Measurements from ENCODE around the gene SLC36A4.
"Not testable (repeated sequence)": the region's sequence is repeated elsewhere in the genome, so short reads cannot be mapped to it uniquely, and the experiment has no call there.

The SLC36A4 gene

GRCh38 chr11:93198215-93198845 is 539 bp upstream of the SLC36A4 start:
- intact Hi-C loops (cut with DNase I) = no loop called here
- DNase-seq = peak in 1 of 42 donors; percentile 5

GRCh38 chr11:93196816-93197379 is 893 bp downstream of the SLC36A4 start:
- no peak for DNase-seq

GRCh38 chr11:93194673-93195291 is 3.0 kb downstream of the SLC36A4 start:
- intact Hi-C loops (cut with DNase I) = no loop called here
- DNase-seq = no peak

More at GRCh38 chr11:93196816-93197379, 893 bp downstream of the SLC36A4 start:
- intact Hi-C loops (cut with DNase I) = no loop called here

- intact Hi-C loops (cut with DNase I) = no loop called here
- DNase-seq = no peak
These were observed 4.1 kb downstream of the SLC36A4 start for GRCh38 chr11:93193731-93194130.

- intact Hi-C loops (cut with DNase I) = no loop called here
These were observed 5.6 kb downstream of the SLC36A4 start for GRCh38 chr11:93192163-93192562.

GRCh38 chr11:93189462-93189861 is 8.3 kb downstream of the SLC36A4 start:
- intact Hi-C loops (cut with DNase I) = no loop called here

More at GRCh38 chr11:93192163-93192562, 5.6 kb downstream of the SLC36A4 start:
- no peak for DNase-seq

GRCh38 chr11:93188726-93189125 is 9.1 kb downstream of the SLC36A4 start:
- intact Hi-C loops (cut with DNase I) = no loop called here
- no peak for DNase-seq

More at GRCh38 chr11:93189462-93189861, 8.3 kb downstream of the SLC36A4 start:
- no peak for DNase-seq

- DNase-seq = no peak
- intact Hi-C loops (cut with DNase I) = no loop called here
These were observed 10.5 kb downstream of the SLC36A4 start for GRCh38 chr11:93187290-93187689.

GRCh38 chr11:93177891-93178290 is 19.9 kb downstream of the SLC36A4 start:
- DNase-seq; intact Hi-C loops (cut with DNase I): not testable (repeated sequence)

- intact Hi-C loops (cut with DNase I) = no loop called here
- DNase-seq = peak in 1 of 42 donors; percentile 12
These were observed 27.7 kb downstream of the SLC36A4 start for GRCh38 chr11:93169950-93170561.

GRCh38 chr11:93169143-93169542 is 28.6 kb downstream of the SLC36A4 start:
- DNase-seq = no peak
- intact Hi-C loops (cut with DNase I) = no loop called here

- DNase-seq = no peak
- intact Hi-C loops (cut with DNase I) = no loop called here
These were observed 30.9 kb downstream of the SLC36A4 start for GRCh38 chr11:93166862-93167261.

- DNase-seq = no peak
- intact Hi-C loops (cut with DNase I) = no loop called here
These were observed 31.6 kb downstream of the SLC36A4 start for GRCh38 chr11:93166194-93166593.

- intact Hi-C loops (cut with DNase I) = no loop called here
- DNase-seq = peak in 1 of 42 donors; percentile 38
These were observed 37.0 kb downstream of the SLC36A4 start for GRCh38 chr11:93160808-93161207.

- intact Hi-C loops (cut with DNase I) = no loop called here
- DNase-seq = no peak
These were observed 37.6 kb downstream of the SLC36A4 start for GRCh38 chr11:93160156-93160555.

GRCh38 chr11:93159721-93160120 is 38.1 kb downstream of the SLC36A4 start:
- intact Hi-C loops (cut with DNase I) = no loop called here

GRCh38 chr11:93155738-93156137 is 42.1 kb downstream of the SLC36A4 start:
- intact Hi-C loops (cut with DNase I) = no loop called here
- no peak for DNase-seq

More at GRCh38 chr11:93159721-93160120, 38.1 kb downstream of the SLC36A4 start:
- DNase-seq = no peak

GRCh38 chr11:93145390-93145915 is 52.3 kb downstream of the SLC36A4 start:
- DNase-seq = no peak
- intact Hi-C loops (cut with DNase I) = no loop called here

- intact Hi-C loops (cut with DNase I) = no loop called here
- DNase-seq = no peak
These were observed 54.0 kb downstream of the SLC36A4 start for GRCh38 chr11:93143800-93144199.

- intact Hi-C loops (cut with DNase I) = no loop called here
- DNase-seq = no peak
These were observed 54.6 kb downstream of the SLC36A4 start for GRCh38 chr11:93143186-93143585.
